ENCODE data around the gene TPP2.

GRCh38 chr13:102683637-102684036 lies 86.9 kb downstream of the TPP2 start:
- TF ChIP-seq, protein P1, sequence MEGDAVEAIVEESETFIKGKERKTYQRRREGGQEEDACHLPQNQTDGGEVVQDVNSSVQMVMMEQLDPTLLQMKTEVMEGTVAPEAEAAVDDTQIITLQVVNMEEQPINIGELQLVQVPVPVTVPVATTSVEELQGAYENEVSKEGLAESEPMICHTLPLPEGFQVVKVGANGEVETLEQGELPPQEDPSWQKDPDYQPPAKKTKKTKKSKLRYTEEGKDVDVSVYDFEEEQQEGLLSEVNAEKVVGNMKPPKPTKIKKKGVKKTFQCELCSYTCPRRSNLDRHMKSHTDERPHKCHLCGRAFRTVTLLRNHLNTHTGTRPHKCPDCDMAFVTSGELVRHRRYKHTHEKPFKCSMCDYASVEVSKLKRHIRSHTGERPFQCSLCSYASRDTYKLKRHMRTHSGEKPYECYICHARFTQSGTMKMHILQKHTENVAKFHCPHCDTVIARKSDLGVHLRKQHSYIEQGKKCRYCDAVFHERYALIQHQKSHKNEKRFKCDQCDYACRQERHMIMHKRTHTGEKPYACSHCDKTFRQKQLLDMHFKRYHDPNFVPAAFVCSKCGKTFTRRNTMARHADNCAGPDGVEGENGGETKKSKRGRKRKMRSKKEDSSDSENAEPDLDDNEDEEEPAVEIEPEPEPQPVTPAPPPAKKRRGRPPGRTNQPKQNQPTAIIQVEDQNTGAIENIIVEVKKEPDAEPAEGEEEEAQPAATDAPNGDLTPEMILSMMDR (IDR thresholded peaks at IDR 0.05; ENCODE audit: low read length), result no peak
- no peak for TF ChIP-seq EZH2 (optimal IDR thresholded peaks at IDR 0.05; ENCODE audit: low read depth, low read length)
